ENCODE results near the gene DIAPH2. TPM values are rescaled to one million over a fixed set of nuclear protein-coding genes. Genes with fewer than 3 reads are reported as not detected.

The DIAPH2 gene
- total and polyA plus RNA-seq, 2 experiments from 2014 or later: 16.2 to 56.6 TPM

- Mint-ChIP-seq H3K27me3 (ENCODE audit: insufficient read depth, low read depth, poor library complexity) (peaks cover 2% of the 10 kb centered on the region), H3K4me1 (peaks cover 8% of the 10 kb centered on the region; the same call in 2 of the 3 replicates), H3K4me3 (no peak overlapping the region), H3K9me3 (no peaks in the 10 kb centered on the region), H3K27ac (no peak overlapping the region), H3K36me3 (ENCODE audit: low read depth) (peaks cover 18% of the 10 kb centered on the region; the same call in 2 of the 3 replicates)
- Histone ChIP-seq H2AFZ (no peak overlapping the region), H3K4me3 (no peak overlapping the region), H3K79me2 (replicated peaks; ENCODE audit: insufficient read depth) (peaks cover 99% of the 10 kb centered on the region), H3F3A (replicated peaks; ENCODE audit: low read depth) (no peaks in the 10 kb centered on the region), H3K27ac (ENCODE audit: low read depth) (no peak overlapping the region), H3K4me1 (ENCODE audit: insufficient read depth) (no peaks in the 10 kb centered on the region), H3K4me2 (no peak overlapping the region), H3K27me3 (ENCODE audit: insufficient read depth) (no peaks in the 10 kb centered on the region), H4K20me1 (replicated peaks; ENCODE audit: insufficient read depth) (0 out of 2 replicates have a peak, but pooled peaks cover 5% of the 10 kb centered on the region), H3K9me2 (ENCODE audit: insufficient read depth) (no peaks in the 10 kb centered on the region), H3K36me3 (ENCODE audit: insufficient read depth) (no peaks in the 10 kb centered on the region)
- no peak for DNase-seq (ENCODE audit: low spot score)
- TF ChIP-seq STAT1 (IDR thresholded peaks at IDR 0.05; ENCODE audit: unreplicated experiment): no peak
- TF ChIP-seq NANOG (IDR thresholded peaks at IDR 0.05; ENCODE audit: borderline replicate concordance): no peak
- TF ChIP-seq, protein P1, sequence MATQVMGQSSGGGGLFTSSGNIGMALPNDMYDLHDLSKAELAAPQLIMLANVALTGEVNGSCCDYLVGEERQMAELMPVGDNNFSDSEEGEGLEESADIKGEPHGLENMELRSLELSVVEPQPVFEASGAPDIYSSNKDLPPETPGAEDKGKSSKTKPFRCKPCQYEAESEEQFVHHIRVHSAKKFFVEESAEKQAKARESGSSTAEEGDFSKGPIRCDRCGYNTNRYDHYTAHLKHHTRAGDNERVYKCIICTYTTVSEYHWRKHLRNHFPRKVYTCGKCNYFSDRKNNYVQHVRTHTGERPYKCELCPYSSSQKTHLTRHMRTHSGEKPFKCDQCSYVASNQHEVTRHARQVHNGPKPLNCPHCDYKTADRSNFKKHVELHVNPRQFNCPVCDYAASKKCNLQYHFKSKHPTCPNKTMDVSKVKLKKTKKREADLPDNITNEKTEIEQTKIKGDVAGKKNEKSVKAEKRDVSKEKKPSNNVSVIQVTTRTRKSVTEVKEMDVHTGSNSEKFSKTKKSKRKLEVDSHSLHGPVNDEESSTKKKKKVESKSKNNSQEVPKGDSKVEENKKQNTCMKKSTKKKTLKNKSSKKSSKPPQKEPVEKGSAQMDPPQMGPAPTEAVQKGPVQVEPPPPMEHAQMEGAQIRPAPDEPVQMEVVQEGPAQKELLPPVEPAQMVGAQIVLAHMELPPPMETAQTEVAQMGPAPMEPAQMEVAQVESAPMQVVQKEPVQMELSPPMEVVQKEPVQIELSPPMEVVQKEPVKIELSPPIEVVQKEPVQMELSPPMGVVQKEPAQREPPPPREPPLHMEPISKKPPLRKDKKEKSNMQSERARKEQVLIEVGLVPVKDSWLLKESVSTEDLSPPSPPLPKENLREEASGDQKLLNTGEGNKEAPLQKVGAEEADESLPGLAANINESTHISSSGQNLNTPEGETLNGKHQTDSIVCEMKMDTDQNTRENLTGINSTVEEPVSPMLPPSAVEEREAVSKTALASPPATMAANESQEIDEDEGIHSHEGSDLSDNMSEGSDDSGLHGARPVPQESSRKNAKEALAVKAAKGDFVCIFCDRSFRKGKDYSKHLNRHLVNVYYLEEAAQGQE (IDR thresholded peaks at IDR 0.05; ENCODE audit: unreplicated experiment): no peak
- no peak for TF ChIP-seq CREB1 (CRISPR knock-in tag; IDR thresholded peaks at IDR 0.05; ENCODE audit: low read depth)
- TF ChIP-seq JUNB (IDR thresholded peaks at IDR 0.05; ENCODE audit: unreplicated experiment): no peak
- TF ChIP-seq POLR2AphosphoS5 (IDR thresholded peaks at IDR 0.05; ENCODE audit: low read depth): no peak
- no peak for TF ChIP-seq ZNF331 (CRISPR knock-in tag; IDR thresholded peaks at IDR 0.05; ENCODE audit: low read depth)
- TF ChIP-seq EZH2phosphoT487 (IDR thresholded peaks at IDR 0.05; ENCODE audit: unreplicated experiment): no peak
- TF ChIP-seq, protein P2, sequence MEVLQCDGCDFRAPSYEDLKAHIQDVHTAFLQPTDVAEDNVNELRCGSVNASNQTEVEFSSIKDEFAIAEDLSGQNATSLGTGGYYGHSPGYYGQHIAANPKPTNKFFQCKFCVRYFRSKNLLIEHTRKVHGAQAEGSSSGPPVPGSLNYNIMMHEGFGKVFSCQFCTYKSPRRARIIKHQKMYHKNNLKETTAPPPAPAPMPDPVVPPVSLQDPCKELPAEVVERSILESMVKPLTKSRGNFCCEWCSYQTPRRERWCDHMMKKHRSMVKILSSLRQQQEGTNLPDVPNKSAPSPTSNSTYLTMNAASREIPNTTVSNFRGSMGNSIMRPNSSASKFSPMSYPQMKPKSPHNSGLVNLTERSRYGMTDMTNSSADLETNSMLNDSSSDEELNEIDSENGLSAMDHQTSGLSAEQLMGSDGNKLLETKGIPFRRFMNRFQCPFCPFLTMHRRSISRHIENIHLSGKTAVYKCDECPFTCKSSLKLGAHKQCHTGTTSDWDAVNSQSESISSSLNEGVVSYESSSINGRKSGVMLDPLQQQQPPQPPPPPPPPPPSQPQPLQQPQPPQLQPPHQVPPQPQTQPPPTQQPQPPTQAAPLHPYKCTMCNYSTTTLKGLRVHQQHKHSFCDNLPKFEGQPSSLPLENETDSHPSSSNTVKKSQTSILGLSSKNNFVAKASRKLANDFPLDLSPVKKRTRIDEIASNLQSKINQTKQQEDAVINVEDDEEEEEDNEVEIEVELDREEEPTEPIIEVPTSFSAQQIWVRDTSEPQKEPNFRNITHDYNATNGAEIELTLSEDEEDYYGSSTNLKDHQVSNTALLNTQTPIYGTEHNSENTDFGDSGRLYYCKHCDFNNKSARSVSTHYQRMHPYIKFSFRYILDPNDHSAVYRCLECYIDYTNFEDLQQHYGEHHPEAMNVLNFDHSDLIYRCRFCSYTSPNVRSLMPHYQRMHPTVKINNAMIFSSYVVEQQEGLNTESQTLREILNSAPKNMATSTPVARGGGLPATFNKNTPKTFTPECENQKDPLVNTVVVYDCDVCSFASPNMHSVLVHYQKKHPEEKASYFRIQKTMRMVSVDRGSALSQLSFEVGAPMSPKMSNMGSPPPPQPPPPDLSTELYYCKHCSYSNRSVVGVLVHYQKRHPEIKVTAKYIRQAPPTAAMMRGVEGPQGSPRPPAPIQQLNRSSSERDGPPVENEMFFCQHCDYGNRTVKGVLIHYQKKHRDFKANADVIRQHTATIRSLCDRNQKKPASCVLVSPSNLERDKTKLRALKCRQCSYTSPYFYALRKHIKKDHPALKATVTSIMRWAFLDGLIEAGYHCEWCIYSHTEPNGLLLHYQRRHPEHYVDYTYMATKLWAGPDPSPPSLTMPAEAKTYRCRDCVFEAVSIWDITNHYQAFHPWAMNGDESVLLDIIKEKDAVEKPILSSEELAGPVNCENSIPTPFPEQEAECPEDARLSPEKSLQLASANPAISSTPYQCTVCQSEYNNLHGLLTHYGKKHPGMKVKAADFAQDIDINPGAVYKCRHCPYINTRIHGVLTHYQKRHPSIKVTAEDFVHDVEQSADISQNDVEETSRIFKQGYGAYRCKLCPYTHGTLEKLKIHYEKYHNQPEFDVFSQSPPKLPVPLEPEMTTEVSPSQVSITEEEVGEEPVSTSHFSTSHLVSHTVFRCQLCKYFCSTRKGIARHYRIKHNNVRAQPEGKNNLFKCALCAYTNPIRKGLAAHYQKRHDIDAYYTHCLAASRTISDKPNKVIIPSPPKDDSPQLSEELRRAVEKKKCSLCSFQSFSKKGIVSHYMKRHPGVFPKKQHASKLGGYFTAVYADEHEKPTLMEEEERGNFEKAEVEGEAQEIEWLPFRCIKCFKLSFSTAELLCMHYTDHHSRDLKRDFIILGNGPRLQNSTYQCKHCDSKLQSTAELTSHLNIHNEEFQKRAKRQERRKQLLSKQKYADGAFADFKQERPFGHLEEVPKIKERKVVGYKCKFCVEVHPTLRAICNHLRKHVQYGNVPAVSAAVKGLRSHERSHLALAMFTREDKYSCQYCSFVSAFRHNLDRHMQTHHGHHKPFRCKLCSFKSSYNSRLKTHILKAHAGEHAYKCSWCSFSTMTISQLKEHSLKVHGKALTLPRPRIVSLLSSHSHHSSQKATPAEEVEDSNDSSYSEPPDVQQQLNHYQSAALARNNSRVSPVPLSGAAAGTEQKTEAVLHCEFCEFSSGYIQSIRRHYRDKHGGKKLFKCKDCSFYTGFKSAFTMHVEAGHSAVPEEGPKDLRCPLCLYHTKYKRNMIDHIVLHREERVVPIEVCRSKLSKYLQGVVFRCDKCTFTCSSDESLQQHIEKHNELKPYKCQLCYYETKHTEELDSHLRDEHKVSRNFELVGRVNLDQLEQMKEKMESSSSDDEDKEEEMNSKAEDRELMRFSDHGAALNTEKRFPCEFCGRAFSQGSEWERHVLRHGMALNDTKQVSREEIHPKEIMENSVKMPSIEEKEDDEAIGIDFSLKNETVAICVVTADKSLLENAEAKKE (CRISPR knock-in tag; IDR thresholded peaks at IDR 0.05): no peak
- no peak for TF ChIP-seq ZNF114 (CRISPR knock-in tag; IDR thresholded peaks at IDR 0.05)
- TF ChIP-seq EZH2 (IDR thresholded peaks at IDR 0.05; ENCODE audit: low read depth, unreplicated experiment): no peak
- TF ChIP-seq ETS1 (IDR thresholded peaks at IDR 0.05): no peak
- TF ChIP-seq, protein P3, sequence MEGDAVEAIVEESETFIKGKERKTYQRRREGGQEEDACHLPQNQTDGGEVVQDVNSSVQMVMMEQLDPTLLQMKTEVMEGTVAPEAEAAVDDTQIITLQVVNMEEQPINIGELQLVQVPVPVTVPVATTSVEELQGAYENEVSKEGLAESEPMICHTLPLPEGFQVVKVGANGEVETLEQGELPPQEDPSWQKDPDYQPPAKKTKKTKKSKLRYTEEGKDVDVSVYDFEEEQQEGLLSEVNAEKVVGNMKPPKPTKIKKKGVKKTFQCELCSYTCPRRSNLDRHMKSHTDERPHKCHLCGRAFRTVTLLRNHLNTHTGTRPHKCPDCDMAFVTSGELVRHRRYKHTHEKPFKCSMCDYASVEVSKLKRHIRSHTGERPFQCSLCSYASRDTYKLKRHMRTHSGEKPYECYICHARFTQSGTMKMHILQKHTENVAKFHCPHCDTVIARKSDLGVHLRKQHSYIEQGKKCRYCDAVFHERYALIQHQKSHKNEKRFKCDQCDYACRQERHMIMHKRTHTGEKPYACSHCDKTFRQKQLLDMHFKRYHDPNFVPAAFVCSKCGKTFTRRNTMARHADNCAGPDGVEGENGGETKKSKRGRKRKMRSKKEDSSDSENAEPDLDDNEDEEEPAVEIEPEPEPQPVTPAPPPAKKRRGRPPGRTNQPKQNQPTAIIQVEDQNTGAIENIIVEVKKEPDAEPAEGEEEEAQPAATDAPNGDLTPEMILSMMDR (conservative IDR thresholded peaks at IDR 0.05; ENCODE audit: low read depth in 2 of 2): no peak
- ATAC-seq: no peak
Measured at GRCh38 chrX:97326456-97326855, 641.8 kb downstream of the DIAPH2 start.

Measured in GM23338 (cell line).